HEK293 (cell line): ENCODE data around the gene GCSAM.

Experiments
- CTCF ChIA-PET: fragments of 350-600 bp; formaldehyde crosslinking; extraction: SDS; loops from one replicate; lab custom pipeline; 2021; ENCODE audit warnings: antibody characterized with exemption; lab: Yijun Ruan, JAX
- POLR2A ChIA-PET: fragments of 300-600 bp; formaldehyde crosslinking; extraction: SDS; loops from one replicate; lab custom pipeline; 2020; ENCODE audit warnings: antibody characterized with exemption, inconsistent platforms; lab: Yijun Ruan, JAX
- H3K27ac ChIP-seq: fragments of 200-500 bp; sonication (Bioruptor generic); 2 replicates; pipeline ENCODE4 v1.5.1; 2014; ENCODE audit warnings: low read depth, low read length, control low read depth, inconsistent platforms; ENCODE audit errors: extremely low read depth
- H3K36me3 ChIP-seq, 2 experiments: fragments of 200-500 bp in 1 of 2; sonication (Bioruptor generic) in 1 of 2; 1 replicate in 1 of 2; 2 replicates in 1 of 2; pipeline ENCODE4 v1.5.1; 2014 to 2017; ENCODE audit warnings: inconsistent platforms in 2 of 2, low read length in 2 of 2; ENCODE audit not compliant: control insufficient read depth in 2 of 2, insufficient read depth in 1 of 2
- H3K4me1 ChIP-seq: fragments of 200-500 bp; sonication (Bioruptor generic); 2 replicates; pipeline ENCODE4 v1.5.1; 2014; ENCODE audit warnings: mild to moderate bottlenecking, low read length, inconsistent platforms; ENCODE audit not compliant: control insufficient read depth, insufficient read depth
- H3K4me3 ChIP-seq: 2 replicates; pipeline ENCODE4 v1.5.1; 2011; ENCODE audit warnings: low read depth, mild to moderate bottlenecking, control low read depth, low read length, moderate library complexity
- H3K9me3 ChIP-seq: fragments of 200-500 bp; sonication (Bioruptor generic); 2 replicates; pipeline ENCODE4 v1.5.1; 2014; ENCODE audit warnings: low read depth, low read length, inconsistent platforms; ENCODE audit not compliant: control insufficient read depth, insufficient read depth
- HOXC10 ChIP-seq: sonication (generic); formaldehyde crosslinking; IDR thresholded peaks from 2 replicates; pipeline ENCODE4 v1.8.1; 2023; ENCODE audit warnings: mild to moderate bottlenecking, missing genetic modification reagents
- HOXD13 ChIP-seq: sonication (generic); formaldehyde crosslinking; IDR thresholded peaks from 2 replicates; pipeline ENCODE4 v1.8.0; 2022; ENCODE audit warnings: missing genetic modification reagents, borderline replicate concordance
- REPIN1 ChIP-seq: fragments of 450-650 bp; formaldehyde crosslinking; IDR thresholded peaks from 2 replicates; pipeline ENCODE4 v1.5.1; 2017; ENCODE audit warnings: missing biosample characterization, missing genetic modification characterization, low read depth
- ZBTB10 ChIP-seq: fragments of 450-650 bp; formaldehyde crosslinking; IDR thresholded peaks from 2 replicates; pipeline ENCODE4 v1.5.1; 2016; ENCODE audit warnings: missing biosample characterization, missing genetic modification characterization
- ZBTB17 ChIP-seq: fragments of 450-650 bp; formaldehyde crosslinking; IDR thresholded peaks from 2 replicates; pipeline ENCODE4 v1.5.1; 2016; ENCODE audit warnings: missing biosample characterization, missing genetic modification characterization
- ZBTB49 ChIP-seq: fragments of 450-650 bp; formaldehyde crosslinking; IDR thresholded peaks from 2 replicates; pipeline ENCODE4 v1.5.1; 2016; ENCODE audit warnings: missing biosample characterization, missing genetic modification characterization, low read depth
- ZFP3 ChIP-seq: fragments of 450-650 bp; formaldehyde crosslinking; IDR thresholded peaks from 2 replicates; pipeline ENCODE4 v1.5.1; 2016; ENCODE audit warnings: low read depth, missing biosample characterization, missing genetic modification characterization
- ZNF148 ChIP-seq: fragments of 450-650 bp; formaldehyde crosslinking; IDR thresholded peaks from 2 replicates; pipeline ENCODE4 v1.5.0; 2017; ENCODE audit warnings: missing biosample characterization, missing genetic modification characterization, borderline replicate concordance
- ZNF155 ChIP-seq: fragments of 450-650 bp; formaldehyde crosslinking; IDR thresholded peaks from 2 replicates; pipeline ENCODE4 v1.5.1; 2016; ENCODE audit warnings: missing biosample characterization, missing genetic modification characterization
- ZNF23 ChIP-seq: fragments of 450-650 bp; formaldehyde crosslinking; IDR thresholded peaks from 2 replicates; pipeline ENCODE4 v1.5.1; 2016; ENCODE audit warnings: missing biosample characterization, missing genetic modification characterization, borderline replicate concordance
- ZNF26 ChIP-seq: fragments of 450-650 bp; formaldehyde crosslinking; IDR thresholded peaks from 2 replicates; pipeline ENCODE4 v1.5.1; 2016; ENCODE audit warnings: missing biosample characterization, missing genetic modification characterization
- ZNF292 ChIP-seq: fragments of 450-650 bp; formaldehyde crosslinking; IDR thresholded peaks from 2 replicates; pipeline ENCODE4 v1.5.1; 2016; ENCODE audit warnings: low read depth, missing biosample characterization, missing genetic modification characterization, borderline replicate concordance
- ZNF514 ChIP-seq: fragments of 450-650 bp; formaldehyde crosslinking; IDR thresholded peaks from 2 replicates; pipeline ENCODE4 v1.5.1; 2016; ENCODE audit warnings: missing biosample characterization, missing genetic modification characterization
- ZNF596 ChIP-seq: fragments of 450-650 bp; IDR thresholded peaks from 2 replicates; pipeline ENCODE4 v1.5.0; 2018; ENCODE audit warnings: missing biosample characterization, mild to moderate bottlenecking, missing genetic modification characterization, moderate library complexity
- ZNF692 ChIP-seq: fragments of 450-650 bp; formaldehyde crosslinking; IDR thresholded peaks from 2 replicates; pipeline ENCODE4 v1.5.1; 2016; ENCODE audit warnings: missing biosample characterization, missing genetic modification characterization
- ZSCAN23 ChIP-seq: fragments of 450-650 bp; formaldehyde crosslinking; IDR thresholded peaks from 2 replicates; pipeline ENCODE4 v1.5.1; 2016; ENCODE audit warnings: missing biosample characterization, missing genetic modification characterization

The GCSAM gene

GRCh38 chr3:112140584-112140983, 7.5 kb upstream of the GCSAM start:
- POLR2A ChIA-PET = no interaction called here
- no peak for TF ChIP-seq ZNF692 (tag by site-specific recombination)
- TF ChIP-seq ZNF596 (tag by site-specific recombination) = no peak
- no peak for TF ChIP-seq ZNF148 (tag by site-specific recombination)
- TF ChIP-seq ZNF155 (tag by site-specific recombination) = no peak
- TF ChIP-seq REPIN1 = no peak
- TF ChIP-seq ZNF23 (tag by site-specific recombination) = no peak
- TF ChIP-seq ZBTB49 (tag by site-specific recombination) = no peak
- no peak for TF ChIP-seq ZNF292 (tag by site-specific recombination)
- no peak for TF ChIP-seq ZNF26 (tag by site-specific recombination)
- no peak for TF ChIP-seq ZBTB17 (tag by site-specific recombination)
- no peak for TF ChIP-seq ZBTB10 (tag by site-specific recombination)
- no peak for TF ChIP-seq ZNF514
- TF ChIP-seq ZFP3 (tag by site-specific recombination) = no peak
- no peak for TF ChIP-seq HOXC10 (CRISPR knock-in tag)
- TF ChIP-seq HOXD13 (CRISPR knock-in tag) = no peak
- no peak for TF ChIP-seq ZSCAN23
- Histone ChIP-seq H3K4me3 (no peak overlapping the region), H3K4me1 (no peaks in the 10 kb centered on the region), H3K36me3 (no peaks in the 10 kb centered on the region), H3K27ac (no peak overlapping the region), H3K9me3 (no peaks in the 10 kb centered on the region)
- CTCF ChIA-PET = interaction anchor here (0.6 to 1.0 kb wide), 2 partner anchors 192 to 255 kb away, joined by 3 read pairs; partner anchors contain the start of gene CD200
